Peyer's patch (tissue), 4 donors: ENCODE results near the gene GOLGA5. TPM values are rescaled to one million over a fixed set of nuclear protein-coding genes. Genes with fewer than 3 reads are reported as not detected.
"Not testable (repeated sequence)": the region's sequence is repeated elsewhere in the genome, so short reads cannot be mapped to it uniquely, and the experiment has no call there.

Experiments used
- DNase-seq, 3 donors: peaks; one replicate each; pipeline ENCODE4 v3.0.0-alpha.2; 2017 to 2019
- H3K27ac ChIP-seq, 4 donors: fragments of 200-600 bp; sonication (generic); one replicate each; pipeline ENCODE4 v1.5.1; 2016 to 2019
- H3K27me3 ChIP-seq, 2 donors: fragments of 200-600 bp; sonication (generic); one replicate each; pipeline ENCODE4 v1.5.1; 2019
- H3K36me3 ChIP-seq, 3 donors: fragments of 200-600 bp; sonication (generic); one replicate each; pipeline ENCODE4 v1.5.1; 2016 to 2019
- H3K4me1 ChIP-seq, 4 donors: fragments of 200-600 bp; sonication (generic); one replicate each; pipeline ENCODE4 v1.5.1; 2016 to 2019
- H3K4me3 ChIP-seq, 4 donors: fragments of 200-600 bp; sonication (generic); 1 replicate in 3 of 4; 2 replicates in 1 of 4; pipeline ENCODE4 v1.5.1; 2016 to 2019; ENCODE audit warnings: mild to moderate bottlenecking in 1 of 4
- H3K9me3 ChIP-seq, 4 donors: fragments of 200-600 bp; sonication (generic); one replicate each; pipeline ENCODE4 v1.5.1; 2016 to 2019; ENCODE audit warnings: mild to moderate bottlenecking in 1 of 4
- CTCF ChIP-seq, 6 experiments: fragments of 450-650 bp in 4 of 6; fragments of 200-600 bp in 2 of 6; sonication (generic) in 1 of 6; IDR thresholded peaks; one replicate each; pipeline ENCODE4 v1.5.1; 2017 to 2019; ENCODE audit warnings: antibody characterized with exemption in 6 of 6, mild to moderate bottlenecking in 3 of 6, moderate library complexity in 1 of 6
- POLR2A ChIP-seq, 2 donors: fragments of 450-650 bp; IDR thresholded peaks; one replicate each; pipeline ENCODE4 v1.5.1; 2017; ENCODE audit warnings: antibody characterized with exemption in 2 of 2, mild to moderate bottlenecking in 2 of 2, moderate library complexity in 2 of 2
- total RNA-seq, 4 donors: library from RNA; depleted of rRNA; stranded (reverse); fragments of >200 nt; gene quantifications; one replicate each; pipeline ENCODE4 v1.1.0, GENCODE V29; 2016

GOLGA5 gene
- total RNA-seq = 10 to 100 TPM; 29.9 to 49.5 (median 34.6) TPM

GRCh38 chr14:92793709-92794546 lies at the start of gene GOLGA5:
GOLGA5 (plus strand) TSS chr14:92794305; CDS start chr14:92797438, 3,133 bp downstream.
- peaks cover 0 to 16% (median 0%) of the 10 kb centered on the region in 3 donors for H3K36me3 ChIP-seq

DNA sequence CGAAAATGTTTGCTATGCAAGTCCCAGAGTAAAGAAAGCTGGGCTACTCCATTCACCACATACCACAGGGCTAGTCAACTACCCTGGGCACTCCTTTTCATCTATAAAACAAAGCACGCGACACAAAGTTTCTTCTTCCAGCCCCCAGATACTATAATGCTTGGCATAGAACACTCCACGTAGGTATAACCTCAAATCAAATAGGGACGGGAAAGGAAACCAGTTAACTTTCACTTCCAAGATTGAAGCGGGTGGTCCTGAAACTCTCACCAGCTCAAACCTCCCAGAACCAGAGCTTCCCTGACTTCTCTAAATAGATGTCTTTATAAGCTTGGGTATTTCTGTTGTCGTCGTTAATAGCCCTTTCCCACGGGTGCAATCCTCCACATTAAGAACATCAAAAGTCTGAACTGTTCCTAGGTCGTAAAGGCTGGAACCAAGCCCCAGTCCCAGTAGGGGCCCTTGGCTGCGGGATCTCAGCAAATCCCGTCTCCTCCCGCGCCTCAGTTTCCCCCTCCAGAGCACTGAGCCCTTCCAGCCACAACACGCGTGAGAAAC lies 46.3 kb upstream of the GOLGA5 start:
- no peaks in the 10 kb centered on the region for H3K4me1 ChIP-seq
- H3K27ac ChIP-seq = peak overlapping the region; percentile 66 to 81 (median 77)
- no peaks in the 10 kb centered on the region for H3K36me3 ChIP-seq
- peak overlapping the region; percentile 60 to 69 (median 66) for H3K4me3 ChIP-seq
- no peaks in the 10 kb centered on the region for H3K9me3 ChIP-seq
- H3K27me3 ChIP-seq = no peaks in the 10 kb centered on the region
- no peak for DNase-seq
- TF ChIP-seq POLR2A (IDR thresholded peaks at IDR 0.05) (no peak), CTCF (IDR thresholded peaks at IDR 0.05) (no peak)

More at GRCh38 chr14:92793709-92794546, at the start of gene GOLGA5:
- Histone ChIP-seq H3K4me3 (peak within 1 kb of the TSS; percentile 86 to 92 (median 89)), H3K27me3 (no peaks in the 10 kb centered on the region), H3K4me1 (peaks cover 0 to 24% (median 6%) of the 10 kb centered on the region in 4 donors), H3K9me3 (peaks cover 0 to 7% (median 2%) of the 10 kb centered on the region in 4 donors), H3K27ac (peak within 1 kb of the TSS; percentile 84 to 90 (median 84))
- peak; percentile 97 to 100 (median 99) for DNase-seq
- TF ChIP-seq CTCF (IDR thresholded peaks at IDR 0.05) = peak in 5 of 6 experiments; percentile 30 to 55 (median 45)
- TF ChIP-seq POLR2A (IDR thresholded peaks at IDR 0.05) = peak; percentile 76

- Histone ChIP-seq H3K4me3 (peak within 1 kb of the TSS; percentile 60 to 69 (median 66)), H3K9me3 (no peaks in the 10 kb centered on the region), H3K27ac (peak within 1 kb of the TSS; percentile 66 to 81 (median 77)), H3K4me1 (no peaks in the 10 kb centered on the region), H3K36me3 (no peaks in the 10 kb centered on the region), H3K27me3 (no peaks in the 10 kb centered on the region)
- DNase-seq = peak; percentile 94 to 98 (median 96)
- TF ChIP-seq CTCF (IDR thresholded peaks at IDR 0.05) (no peak), POLR2A (IDR thresholded peaks at IDR 0.05) (peak; percentile 94 to 99)
Observed at GRCh38 chr14:92748259-92749016, 45.7 kb upstream of the GOLGA5 start, which contains the start of gene LGMN. LGMN (minus strand) TSS chr14:92748627; CDS start chr14:92732786, 15,841 bp downstream.

- H3K36me3 ChIP-seq, H3K9me3 ChIP-seq, H3K4me1 ChIP-seq, H3K27me3 ChIP-seq: not testable (repeated sequence)
- Histone ChIP-seq H3K27ac (peak overlapping the region in 1 of 4 donors; percentile 39), H3K4me3 (peak overlapping the region in 3 of 4 donors; percentile 9 to 23 (median 11))
- DNase-seq = peak in 2 of 3 donors; percentile 38 to 60
Observed at GRCh38 chr14:92750222-92750728, 43.8 kb upstream of the GOLGA5 start.

GRCh38 chr14:92750994-92751400 lies 43.1 kb upstream of the GOLGA5 start:
- H3K27ac ChIP-seq = peak overlapping the region in 1 of 4 donors; percentile 39
- no peak for DNase-seq
- no peaks in the 10 kb centered on the region for H3K36me3 ChIP-seq
- no peaks in the 10 kb centered on the region for H3K27me3 ChIP-seq
- no peaks in the 10 kb centered on the region for H3K9me3 ChIP-seq
- TF ChIP-seq CTCF (IDR thresholded peaks at IDR 0.05) = no peak
- no peak for TF ChIP-seq POLR2A (IDR thresholded peaks at IDR 0.05)
- H3K4me1 ChIP-seq = no peaks in the 10 kb centered on the region
- peak overlapping the region in 2 of 4 donors; percentile 11 to 23 for H3K4me3 ChIP-seq
